Dedifferentiated amniotic fluid mesenchymal stem cell (primary cell): ENCODE data around the gene ZSCAN5C.
"Not testable (repeated sequence)": the region's sequence is repeated elsewhere in the genome, so short reads cannot be mapped to it uniquely, and the experiment has no call there.

Experiments
- DNase-seq: peaks from one replicate; pipeline ENCODE4 v3.0.0-alpha.2; 2016; ENCODE audit errors: extremely low spot score

ZSCAN5C gene, protein sequence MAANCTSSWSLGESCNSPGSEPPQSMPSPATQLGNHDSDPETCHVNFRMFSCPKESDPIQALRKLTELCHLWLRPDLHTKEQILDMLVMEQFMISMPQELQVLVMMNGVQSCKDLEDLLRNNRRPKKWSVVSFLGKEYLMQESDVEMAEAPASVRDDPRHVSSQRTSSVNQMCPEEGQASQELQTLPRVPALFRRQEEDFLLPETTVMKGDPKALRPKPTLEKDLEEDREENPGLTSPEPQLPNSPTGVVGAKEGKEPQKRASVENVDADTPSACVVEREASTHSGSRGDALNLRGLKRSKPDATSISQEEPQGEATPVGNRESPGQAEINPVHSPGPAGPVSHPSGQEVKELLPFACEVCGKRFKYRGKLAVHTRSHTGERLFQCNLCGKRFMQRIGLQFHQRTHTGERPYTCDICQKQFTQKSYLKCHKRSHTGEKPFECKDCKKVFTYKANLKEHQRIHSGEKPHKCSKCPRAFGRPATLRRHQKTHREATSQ

DNA sequence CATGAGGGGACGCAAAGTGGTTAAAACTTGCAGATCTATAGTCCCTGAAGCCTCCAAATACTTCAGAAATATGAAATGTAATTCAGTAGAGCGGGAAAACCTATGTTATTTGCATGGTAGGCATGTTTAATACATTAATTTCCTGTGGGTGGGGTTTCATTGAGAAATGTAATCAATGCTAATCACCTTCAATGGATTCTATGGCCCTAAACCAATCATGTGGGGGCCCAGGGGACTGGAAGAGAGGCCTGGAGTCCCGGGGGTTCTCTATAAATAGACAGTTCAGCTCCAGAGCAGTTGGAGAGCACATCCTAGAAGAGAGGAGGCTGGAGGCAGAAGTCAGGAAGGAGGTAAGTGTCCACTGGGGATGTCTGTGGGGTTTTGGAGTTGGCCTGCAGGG is at the start of gene ZSCAN5C:
Gene ZSCAN5C (plus strand): TSS at position 301 of the 400 bp plus-strand sequence. CDS start 3,641 bp downstream, outside the sequence.
- no peak for DNase-seq

DNA sequence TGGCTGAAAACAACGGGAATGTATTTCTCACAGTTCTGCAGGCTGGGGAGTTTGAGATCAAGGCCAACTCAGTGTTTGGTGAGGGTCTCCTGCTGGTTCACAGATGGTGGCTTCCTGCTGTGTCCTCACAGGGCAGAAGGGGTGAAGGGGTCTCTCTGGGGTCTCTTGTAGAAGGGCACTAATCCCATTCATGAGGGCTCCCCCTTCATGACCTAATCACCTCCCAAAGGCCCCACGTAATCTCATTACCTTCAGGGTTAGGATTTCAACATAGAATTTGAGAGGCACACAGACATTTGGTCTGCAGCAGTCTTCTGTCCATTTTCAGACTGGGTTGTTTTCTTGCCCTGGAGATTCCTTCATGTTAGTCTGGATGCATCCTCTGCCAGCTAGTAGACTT is 49.4 kb upstream of the ZSCAN5C start:
- DNase-seq: no peak

DNA sequence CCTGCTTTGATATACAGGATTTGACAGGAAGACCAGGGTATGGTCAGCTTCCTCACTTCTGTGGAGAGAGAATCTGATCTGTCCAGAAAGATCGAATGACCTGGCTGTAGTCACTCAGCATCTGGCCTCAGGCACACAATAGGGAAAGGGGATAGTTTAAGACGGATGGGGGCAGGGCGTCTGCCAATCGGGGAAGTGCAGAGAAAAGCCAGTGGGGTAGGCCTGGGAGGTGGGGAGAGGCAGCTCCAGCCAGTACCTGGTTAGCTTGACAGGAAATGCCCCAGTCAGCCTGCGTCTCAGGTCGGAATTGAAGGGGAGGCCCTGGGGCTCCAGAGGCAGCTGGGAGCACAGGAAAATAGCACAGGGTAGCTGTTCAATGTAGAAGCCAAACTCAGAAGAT is 48.6 kb upstream of the ZSCAN5C start:
- no peak for DNase-seq

DNA sequence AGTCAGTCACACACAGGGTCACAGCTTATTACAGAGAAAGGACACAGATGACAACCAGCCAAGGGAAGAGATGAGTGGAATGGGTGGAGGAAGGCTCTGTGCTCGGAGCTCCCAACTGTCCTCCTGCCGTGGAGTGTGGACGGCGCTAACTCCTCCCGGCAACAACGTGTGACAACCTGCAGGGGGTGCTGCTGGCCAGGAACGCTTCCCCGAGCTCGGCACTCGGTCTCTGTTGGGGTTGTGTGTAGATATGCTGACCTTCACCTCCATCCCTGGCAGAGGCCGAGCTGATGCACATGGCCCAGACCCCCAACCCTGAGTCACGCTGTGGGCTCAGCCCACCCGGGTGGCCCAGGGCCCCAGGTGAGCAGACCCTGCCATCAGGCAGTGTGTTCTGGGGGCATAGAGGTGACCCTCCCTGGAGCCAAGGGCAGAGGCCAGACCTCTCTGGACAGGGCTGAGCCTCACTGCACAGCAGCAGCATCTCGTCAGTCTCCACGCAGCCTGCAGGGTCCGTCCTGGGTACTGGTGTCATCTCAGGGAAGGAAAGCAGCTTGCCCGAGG is 46.9 kb upstream of the ZSCAN5C start:
- DNase-seq: no peak

DNA sequence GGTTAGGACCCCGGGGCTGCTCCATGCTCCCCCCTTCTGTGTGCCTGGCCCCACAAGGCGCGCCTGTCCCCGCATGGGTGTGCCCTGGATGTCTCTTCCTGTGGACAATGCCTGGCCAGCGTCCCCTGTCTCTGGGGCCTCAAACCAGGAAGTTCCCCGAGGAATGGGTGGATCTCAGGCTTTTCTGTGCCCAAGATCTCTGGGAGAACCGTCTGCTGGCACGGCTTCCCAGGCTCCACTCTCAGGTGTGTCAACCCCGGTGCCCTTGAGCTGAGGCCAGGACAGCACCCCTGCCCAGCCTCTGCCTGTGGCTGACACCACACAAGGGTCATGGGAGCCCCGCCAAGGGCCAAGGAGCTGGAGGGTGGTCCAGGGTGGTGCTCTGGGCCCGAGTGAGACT is 45.3 kb upstream of the ZSCAN5C start:
- no peak for DNase-seq

DNA sequence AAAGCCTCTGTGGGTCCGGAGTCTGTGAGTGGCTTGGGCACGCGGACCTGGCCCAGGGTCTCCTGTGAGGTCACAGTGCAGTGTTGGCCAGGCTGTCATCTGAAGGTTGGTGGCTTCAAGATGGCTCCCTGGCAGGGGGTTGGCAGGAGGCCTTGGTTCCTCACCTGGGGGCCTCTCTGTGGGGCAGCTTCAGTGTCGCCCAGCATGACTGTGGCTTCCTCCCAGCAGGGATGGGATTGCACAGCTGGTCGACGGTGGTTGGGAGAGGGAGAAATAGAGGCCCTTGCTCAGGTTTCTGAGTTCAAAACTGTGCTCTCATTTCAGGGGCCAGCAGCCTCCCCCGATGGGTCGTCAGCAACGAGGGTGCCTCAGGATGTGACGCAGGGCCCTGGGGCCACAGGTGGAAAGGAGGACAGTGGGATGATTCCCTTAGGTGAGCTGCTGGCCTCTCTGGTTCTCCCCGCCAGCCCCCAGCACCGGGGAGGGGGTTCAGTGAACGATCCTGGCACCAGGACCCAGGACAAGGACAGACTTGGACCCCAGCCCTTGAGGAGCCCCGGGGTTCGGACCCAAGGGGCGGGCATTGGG is 43.8 kb upstream of the ZSCAN5C start:
- DNase-seq: no peak

DNA sequence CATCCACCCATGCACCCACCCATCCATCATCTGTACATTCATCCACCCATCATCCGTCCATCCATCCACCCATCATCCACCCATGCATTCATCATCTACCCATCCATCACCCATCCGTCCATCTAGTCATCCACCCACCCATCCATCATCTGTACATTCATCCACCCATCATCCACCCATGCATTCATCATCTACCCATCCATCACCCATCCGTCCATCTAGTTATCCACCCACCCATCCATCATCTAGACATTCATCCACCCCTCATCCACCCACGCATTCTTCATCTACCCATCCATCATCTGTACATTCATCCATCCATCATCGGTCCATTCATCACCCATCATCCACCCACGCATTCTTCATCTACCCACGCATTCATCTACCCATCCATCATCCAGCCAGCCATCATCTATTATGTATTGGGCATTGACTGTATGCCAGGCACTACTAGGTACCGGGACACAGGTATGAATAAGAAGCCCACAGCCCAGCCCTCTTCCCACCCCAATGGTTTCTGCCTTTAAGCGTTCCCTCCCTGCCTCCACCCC is 43.0 kb upstream of the ZSCAN5C start:
- no peak for DNase-seq

DNA sequence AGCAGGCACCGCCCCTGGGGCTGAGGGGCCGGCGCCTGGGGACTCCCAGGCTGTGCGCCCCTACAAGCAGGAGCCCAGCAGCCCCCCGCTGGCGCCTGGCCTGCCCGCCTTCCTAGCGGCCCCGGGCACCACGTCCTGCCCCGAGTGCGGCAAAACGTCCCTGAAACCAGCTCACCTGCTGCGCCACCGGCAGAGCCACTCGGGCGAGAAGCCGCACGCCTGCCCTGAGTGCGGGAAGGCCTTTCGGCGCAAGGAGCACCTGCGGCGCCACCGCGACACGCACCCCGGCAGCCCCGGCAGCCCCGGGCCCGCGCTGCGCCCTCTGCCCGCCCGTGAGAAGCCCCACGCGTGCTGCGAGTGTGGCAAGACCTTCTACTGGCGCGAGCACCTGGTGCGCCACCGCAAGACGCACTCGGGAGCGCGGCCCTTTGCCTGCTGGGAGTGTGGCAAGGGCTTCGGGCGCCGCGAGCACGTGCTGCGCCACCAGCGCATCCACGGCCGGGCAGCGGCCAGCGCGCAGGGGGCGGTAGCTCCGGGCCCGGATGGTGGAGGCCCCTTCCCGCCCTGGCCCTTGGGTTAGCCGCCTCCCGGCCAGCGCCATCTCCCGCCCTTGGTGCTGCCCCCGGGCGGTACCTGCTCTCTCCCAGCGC is 42.3 kb upstream of the ZSCAN5C start:
- no peak for DNase-seq

DNA sequence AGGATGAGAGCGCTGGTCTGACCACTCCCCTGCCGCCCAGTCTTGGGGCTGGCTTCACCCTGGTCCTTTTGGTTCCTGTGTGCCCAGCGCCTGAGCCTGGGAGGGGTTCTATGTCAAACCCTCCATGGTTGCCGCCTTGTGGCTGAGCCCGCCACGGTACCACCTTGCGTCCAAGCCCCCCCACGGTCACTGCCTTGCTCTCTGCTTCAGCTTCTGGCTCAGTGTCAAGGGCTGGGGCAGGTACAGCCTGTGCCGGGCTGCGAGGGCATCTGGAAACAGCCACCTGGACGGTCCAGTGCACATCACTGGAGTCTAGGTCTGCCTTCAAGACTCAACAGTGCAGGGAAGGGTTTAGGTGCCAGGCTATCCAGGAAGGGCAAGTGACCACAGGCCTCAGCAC is 40.5 kb upstream of the ZSCAN5C start:
- no peak for DNase-seq

DNA sequence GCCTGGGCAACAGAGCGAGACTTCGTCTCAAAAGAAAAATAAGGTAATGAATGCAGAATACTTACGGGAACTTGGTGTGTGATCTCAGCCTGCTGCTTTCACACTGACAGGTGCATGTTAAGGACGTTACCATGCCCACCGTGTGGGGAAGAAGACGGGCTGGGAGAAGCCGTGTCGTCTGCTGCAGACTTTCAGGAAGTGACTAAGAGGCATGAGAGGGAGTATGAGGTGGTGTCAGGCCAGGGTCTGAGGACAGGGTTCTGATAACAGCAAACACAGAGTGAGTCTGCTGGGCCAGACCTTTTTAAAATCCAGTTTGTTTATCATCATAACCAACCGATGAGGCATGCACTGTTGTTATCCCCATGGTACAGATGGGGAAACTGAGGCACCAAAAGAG is 39.8 kb upstream of the ZSCAN5C start:
- no peak for DNase-seq

DNA sequence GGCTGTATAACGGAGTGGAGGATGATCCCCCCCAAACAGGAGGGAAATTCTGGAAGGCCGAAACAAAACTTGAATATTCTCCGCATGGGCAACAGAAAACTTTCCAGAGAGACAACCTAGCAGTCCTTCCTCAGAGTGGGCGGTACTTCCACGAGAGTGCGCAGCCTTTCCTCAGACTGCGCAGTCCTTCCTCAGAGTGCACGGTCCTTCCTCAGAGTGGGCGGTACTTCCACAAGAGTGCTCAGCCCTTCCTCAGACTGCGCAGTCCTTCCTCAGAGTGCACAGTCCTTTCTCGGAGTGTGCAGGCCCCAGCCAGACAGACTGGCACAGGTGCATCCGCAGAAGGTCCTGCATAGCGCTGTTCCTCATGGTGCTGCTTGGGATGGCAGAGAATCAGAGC is 39.0 kb upstream of the ZSCAN5C start:
- no peak for DNase-seq

DNA sequence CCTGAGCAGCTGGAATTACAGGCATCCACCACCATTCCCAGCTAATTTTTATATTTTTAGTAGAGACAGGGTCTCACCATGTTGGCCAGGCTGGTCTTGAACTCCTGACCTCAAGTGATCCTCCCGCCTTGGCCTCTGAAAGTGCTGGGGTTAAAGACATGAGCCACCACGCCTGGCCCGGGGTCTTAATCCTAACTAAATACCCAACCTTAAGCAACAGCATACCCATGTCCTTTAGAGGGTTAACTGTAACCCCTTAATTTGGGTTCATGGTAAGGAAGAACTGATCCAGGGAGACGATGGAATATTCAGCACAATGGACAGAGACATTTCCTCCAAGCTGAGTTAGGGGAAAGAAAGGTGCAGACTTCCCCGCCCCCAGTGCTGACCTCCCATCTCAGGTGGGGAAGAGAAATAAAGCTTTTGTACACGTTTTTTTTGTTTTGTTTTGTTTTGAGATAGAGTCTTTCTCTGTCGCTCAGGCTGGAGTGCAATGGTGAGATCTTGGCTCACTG is 35.0 kb upstream of the ZSCAN5C start:
- DNase-seq: no peak

DNA sequence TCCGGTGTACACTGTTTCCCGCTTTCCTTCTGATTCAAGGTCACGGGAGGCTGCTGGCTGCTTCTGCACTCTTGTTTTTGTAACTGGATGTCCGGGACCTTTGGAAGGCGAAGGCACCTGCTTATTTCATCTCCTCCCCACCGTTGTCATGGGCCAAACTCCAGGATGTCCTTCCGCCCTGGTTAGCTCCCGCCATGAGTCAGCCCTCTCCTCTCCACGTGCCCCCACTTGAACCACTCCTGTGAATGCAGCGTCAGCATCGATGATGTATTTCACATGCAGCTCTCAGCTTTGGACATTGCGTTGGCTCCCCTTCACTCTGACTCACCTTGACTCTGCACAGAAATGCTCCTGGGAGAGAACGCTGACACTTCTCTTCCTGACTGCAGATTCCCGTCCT is 31.8 kb upstream of the ZSCAN5C start:
- no peak for DNase-seq

DNA sequence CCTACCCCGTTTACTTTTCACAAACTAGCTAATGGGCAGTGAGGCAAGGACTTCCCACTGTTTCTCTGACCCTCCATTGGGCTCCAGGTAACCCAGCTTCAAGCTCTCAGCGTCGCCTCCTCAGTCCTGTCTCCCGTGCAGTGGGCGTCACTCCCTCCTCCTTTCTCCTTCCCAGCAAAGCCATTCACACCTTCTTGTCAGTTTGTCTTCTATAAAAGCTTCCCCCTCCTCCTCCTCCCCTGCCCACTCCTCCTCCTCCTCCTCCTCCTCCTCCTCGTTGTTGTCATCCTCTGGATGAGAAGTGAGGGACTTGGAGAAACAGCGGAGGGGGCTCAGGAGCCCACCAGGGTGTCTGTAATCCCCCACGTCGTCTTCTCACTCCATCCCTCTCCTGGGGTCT is 28.0 kb upstream of the ZSCAN5C start:
- no peak for DNase-seq

DNA sequence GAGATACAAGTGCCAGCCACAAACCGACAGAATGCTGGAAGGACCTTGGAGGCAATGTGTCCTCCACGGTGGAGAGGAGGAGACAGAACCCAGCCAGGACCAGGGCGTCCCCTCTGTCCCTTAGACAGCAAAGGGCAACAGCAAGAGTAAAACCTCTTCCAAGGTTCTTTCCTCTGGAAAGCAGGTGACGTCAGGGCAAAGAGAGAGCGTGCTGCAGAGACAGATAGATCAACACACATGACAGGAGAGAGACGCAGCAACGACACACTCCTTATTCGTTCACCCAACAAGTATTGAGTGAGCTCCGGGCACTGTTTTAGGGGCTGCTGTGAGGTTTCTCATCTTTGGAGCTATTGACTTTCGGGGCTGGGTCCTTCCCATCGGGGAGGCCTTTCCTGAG is 27.5 kb upstream of the ZSCAN5C start:
- DNase-seq: no peak

DNA sequence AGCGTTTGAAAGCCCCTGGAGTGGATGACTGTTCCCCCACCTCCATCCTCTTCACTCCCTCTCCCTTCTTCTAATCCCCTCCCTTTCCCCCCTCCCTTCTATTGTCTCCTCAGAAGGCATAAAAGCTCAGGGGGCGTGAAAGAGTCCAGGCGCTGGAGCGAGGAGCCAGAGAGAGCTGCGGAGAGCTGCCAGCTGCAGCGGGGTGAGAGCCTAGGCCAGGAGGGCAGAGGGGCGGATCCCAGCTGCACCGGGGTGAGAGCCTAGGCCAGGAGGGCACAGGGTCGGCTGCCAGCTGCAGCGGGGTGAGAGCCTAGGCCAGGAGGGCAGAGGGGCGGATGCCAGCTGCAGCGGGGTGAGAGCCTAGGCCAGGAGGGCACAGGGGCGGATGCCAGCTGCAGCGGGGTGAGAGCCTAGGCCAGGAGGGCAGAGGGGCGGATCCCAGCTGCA is 26.2 kb upstream of the ZSCAN5C start, which contains the start of gene GALP:
Gene GALP (plus strand): TSS at position 148 of the 447 bp plus-strand sequence. CDS start 1,101 bp downstream, outside the sequence.
- DNase-seq: not testable (repeated sequence)

DNA sequence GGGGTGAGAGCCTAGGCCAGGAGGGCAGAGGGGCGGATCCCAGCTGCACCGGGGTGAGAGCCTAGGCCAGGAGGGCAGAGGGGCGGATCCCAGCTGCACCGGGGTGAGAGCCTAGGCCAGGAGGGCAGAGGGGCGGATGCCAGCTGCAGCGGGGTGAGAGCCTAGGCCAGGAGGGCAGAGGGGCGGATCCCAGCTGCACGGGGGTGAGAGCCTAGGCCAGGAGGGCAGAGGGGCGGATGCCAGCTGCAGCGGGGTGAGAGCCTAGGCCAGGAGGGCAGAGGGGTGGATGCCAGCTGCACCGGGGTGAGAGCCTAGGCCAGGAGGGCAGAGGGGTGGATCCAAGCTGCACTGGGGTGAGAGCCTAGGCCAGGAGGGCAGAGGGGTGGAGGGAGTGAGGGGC is 25.8 kb upstream of the ZSCAN5C start:
- DNase-seq: not testable (repeated sequence)

DNA sequence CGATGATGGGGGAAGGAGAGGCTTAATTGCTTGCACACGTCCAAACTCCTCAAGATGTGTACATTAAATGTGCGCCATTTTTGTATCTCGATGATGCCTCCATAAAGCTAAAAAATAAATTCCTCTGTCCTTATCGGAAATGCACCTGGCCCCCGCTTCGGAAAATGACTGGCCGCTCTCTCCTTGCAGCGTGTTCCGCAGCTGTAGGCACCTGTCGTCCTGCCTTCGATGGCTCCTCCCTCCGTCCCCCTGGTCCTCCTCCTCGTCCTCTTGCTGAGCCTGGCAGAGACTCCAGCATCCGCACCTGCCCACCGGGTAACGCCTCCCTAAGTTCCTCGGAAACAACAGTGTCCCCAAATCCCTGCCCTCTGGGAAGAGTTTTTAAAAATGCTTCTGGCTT is 25.2 kb upstream of the ZSCAN5C start:
- no peak for DNase-seq

DNA sequence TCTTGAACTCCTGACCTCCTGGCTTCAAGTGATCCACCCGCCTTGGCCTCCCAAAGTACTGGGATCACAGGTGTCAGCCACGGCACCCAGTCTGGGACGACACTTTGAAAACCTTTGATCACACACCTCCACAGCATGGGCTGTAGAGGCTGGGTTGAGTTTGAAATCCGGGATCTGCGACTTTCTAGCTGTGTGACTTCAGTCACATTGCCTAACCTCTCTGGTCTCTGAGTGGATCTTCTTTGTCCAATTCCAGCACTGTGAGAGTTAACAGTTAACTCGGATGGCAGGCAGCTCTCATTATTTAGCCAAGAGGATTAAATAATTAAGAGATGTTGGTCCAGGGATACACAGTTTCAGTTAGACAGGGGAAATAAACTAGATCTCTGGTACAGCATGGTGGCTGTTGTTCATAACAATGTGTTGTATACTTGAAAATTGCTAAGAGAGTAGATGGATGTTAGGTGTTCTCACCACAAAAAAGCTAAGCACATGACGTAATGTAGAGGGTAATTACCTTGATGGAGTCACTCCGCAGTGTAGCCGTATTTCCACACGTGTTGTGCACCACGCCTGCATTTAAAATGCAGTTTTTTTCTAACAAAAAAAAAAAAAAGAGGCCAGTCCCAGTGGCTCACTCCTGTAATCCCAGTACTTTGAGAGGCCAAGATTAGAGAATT is 24.4 kb upstream of the ZSCAN5C start:
- DNase-seq: no peak

DNA sequence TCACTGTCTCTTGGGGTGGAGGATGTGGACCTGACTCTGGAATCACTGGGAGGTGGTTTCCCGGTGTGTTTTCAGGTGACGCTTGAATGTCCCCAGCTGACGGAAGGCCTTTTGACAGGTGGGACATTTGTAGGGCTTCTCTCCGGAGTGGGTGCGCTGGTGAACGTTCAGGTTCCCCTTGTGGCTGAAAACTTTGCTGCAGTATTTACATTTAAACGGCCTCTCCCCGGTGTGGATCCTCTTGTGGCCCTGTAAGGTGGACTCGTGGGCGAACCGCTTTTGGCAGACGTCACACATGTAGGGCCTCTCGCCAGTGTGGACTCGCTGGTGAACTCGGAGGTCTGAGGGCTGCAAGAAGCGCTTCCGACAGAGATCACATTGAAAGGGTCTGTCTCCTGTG is 12.3 kb upstream of the ZSCAN5C start:
- no peak for DNase-seq

DNA sequence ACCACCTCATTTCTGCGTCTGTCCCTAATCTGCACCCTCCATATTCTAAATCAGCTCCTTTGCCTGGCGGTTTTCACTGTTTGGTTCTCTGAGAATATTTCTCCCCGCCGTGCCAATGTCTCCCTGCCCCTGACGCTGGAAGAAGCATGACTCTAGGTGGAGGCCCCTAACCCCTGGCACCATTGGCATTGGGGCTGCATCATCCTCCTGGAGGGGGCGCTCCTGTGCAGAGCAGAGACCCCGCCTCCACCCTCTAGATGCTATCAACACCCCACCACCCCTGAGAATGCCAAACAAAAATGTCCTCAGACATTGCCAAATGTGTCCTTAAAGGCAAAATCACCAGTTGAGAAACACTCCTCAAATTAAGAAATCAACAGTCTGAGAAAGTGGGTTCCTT is 11.0 kb upstream of the ZSCAN5C start:
- no peak for DNase-seq
